Vagina (tissue), 2 donors: Measurements from ENCODE around the gene SNX24. TPM values are rescaled to one million over a fixed set of nuclear protein-coding genes. Genes with fewer than 3 reads are reported as not detected.

Experiments
- DNase-seq, 2 donors: peaks; one replicate each; pipeline ENCODE4 v3.0.0-alpha.2; 2017; ENCODE audit errors: extremely low spot score in 2 of 2
- H3K27ac ChIP-seq: fragments of 200-600 bp; sonication (generic); one replicate; pipeline ENCODE4 v1.5.1; 2019
- H3K27me3 ChIP-seq: fragments of 200-600 bp; sonication (generic); one replicate; pipeline ENCODE4 v1.5.1; 2019
- H3K36me3 ChIP-seq, 2 donors: fragments of 200-600 bp; sonication (generic); one replicate each; pipeline ENCODE4 v1.5.1; 2017 to 2019
- H3K4me1 ChIP-seq: fragments of 200-600 bp; sonication (generic); one replicate; pipeline ENCODE4 v1.5.1; 2019
- H3K4me3 ChIP-seq, 2 donors: fragments of 200-600 bp; sonication (generic); 1 replicate in 1 of 2; 2 replicates in 1 of 2; pipeline ENCODE4 v1.5.1; 2016 to 2019
- H3K9me3 ChIP-seq: fragments of 200-600 bp; sonication (generic); one replicate; pipeline ENCODE4 v1.5.1; 2019
- CTCF ChIP-seq, 3 experiments: fragments of 450-650 bp in 2 of 3; fragments of 200-600 bp in 1 of 3; sonication (generic) in 1 of 3; IDR thresholded peaks; one replicate each; pipeline ENCODE4 v1.5.1; 2017 to 2019; ENCODE audit warnings: antibody characterized with exemption in 3 of 3, mild to moderate bottlenecking in 2 of 3, moderate library complexity in 2 of 3
- POLR2A ChIP-seq, 2 donors: fragments of 450-650 bp; IDR thresholded peaks; one replicate each; pipeline ENCODE4 v1.6.1; 2017; ENCODE audit warnings: antibody characterized with exemption in 2 of 2, mild to moderate bottlenecking in 2 of 2, moderate library complexity in 2 of 2
- POLR2AphosphoS5 ChIP-seq, 2 donors: sonication (generic); formaldehyde crosslinking; IDR thresholded peaks; one replicate each; pipeline ENCODE4 v1.9.0; 2017; ENCODE audit warnings: antibody characterized with exemption in 2 of 2, mild to moderate bottlenecking in 2 of 2, low read depth in 1 of 2; ENCODE audit not compliant: insufficient read depth in 1 of 2
- intact Hi-C: fragments of 100-400 bp; cut with DNase I; formaldehyde crosslinking; loops from one replicate; pipeline ENCODE4 v1.15.1; 2023
- total RNA-seq: library from RNA; depleted of rRNA; stranded (reverse); fragments of >200 nt; gene quantifications from one replicate; pipeline ENCODE4 v1.2.3, GENCODE V29; 2016

Gene SNX24
- total RNA-seq, 1 donor from 2014 or later, result 19.4 TPM

DNA sequence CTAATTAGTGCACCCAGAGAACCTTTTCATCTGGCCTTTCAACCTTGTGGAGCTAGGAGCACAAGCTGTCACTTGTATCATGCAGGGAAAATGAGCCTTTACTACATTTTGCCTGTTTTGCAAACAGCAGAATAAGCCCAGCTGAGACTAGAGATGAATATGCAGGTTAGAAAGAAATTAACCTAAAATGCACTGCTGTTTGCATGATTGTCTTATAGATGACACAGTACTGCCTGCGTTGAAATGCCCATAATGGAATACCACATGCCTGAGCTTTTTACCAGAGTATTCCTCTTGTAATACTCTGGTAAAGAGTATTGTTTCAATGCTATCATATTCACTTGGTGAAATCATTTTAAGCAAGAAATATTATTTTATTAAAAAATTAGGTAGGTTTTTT, 90.7 kb downstream of the SNX24 start:
- H3K4me1 ChIP-seq, result peaks cover 9% of the 10 kb centered on the region
- intact Hi-C loops, result no loop called here

GRCh38 chr5:122937914-122938313, 92.5 kb downstream of the SNX24 start:
- H3K4me1 ChIP-seq, result peaks cover 15% of the 10 kb centered on the region
- intact Hi-C loops, result no loop called here
- DNase-seq, result no peak
- no peaks in the 10 kb centered on the region for H3K36me3 ChIP-seq
- H3K9me3 ChIP-seq, result no peaks in the 10 kb centered on the region
- TF ChIP-seq CTCF (IDR thresholded peaks at IDR 0.05), result no peak
- no peak for TF ChIP-seq POLR2A (IDR thresholded peaks at IDR 0.05)
- no peak for TF ChIP-seq POLR2AphosphoS5 (IDR thresholded peaks at IDR 0.05; ENCODE audit: insufficient read depth in 1 of 2, low read depth in 1 of 2)
- H3K27me3 ChIP-seq, result no peaks in the 10 kb centered on the region
- no peak overlapping the region for H3K4me3 ChIP-seq
- no peak overlapping the region for H3K27ac ChIP-seq

More for the DNA sequence above, 90.7 kb downstream of the SNX24 start:
- Histone ChIP-seq H3K9me3 (no peaks in the 10 kb centered on the region), H3K4me3 (no peak overlapping the region), H3K27ac (no peak overlapping the region), H3K27me3 (no peaks in the 10 kb centered on the region), H3K36me3 (no peaks in the 10 kb centered on the region)
- no peak for DNase-seq
- TF ChIP-seq POLR2A (IDR thresholded peaks at IDR 0.05) (no peak), POLR2AphosphoS5 (IDR thresholded peaks at IDR 0.05; ENCODE audit: insufficient read depth in 1 of 2, low read depth in 1 of 2) (no peak), CTCF (IDR thresholded peaks at IDR 0.05) (no peak)

- peaks cover 15% of the 10 kb centered on the region for H3K4me1 ChIP-seq
- no peak overlapping the region for H3K27ac ChIP-seq
- DNase-seq, result no peak
- TF ChIP-seq POLR2AphosphoS5 (IDR thresholded peaks at IDR 0.05; ENCODE audit: insufficient read depth in 1 of 2, low read depth in 1 of 2) (no peak), POLR2A (IDR thresholded peaks at IDR 0.05) (no peak), CTCF (IDR thresholded peaks at IDR 0.05) (no peak)
- H3K4me3 ChIP-seq, result no peak overlapping the region
- no peaks in the 10 kb centered on the region for H3K27me3 ChIP-seq
- H3K36me3 ChIP-seq, result no peaks in the 10 kb centered on the region
- no peaks in the 10 kb centered on the region for H3K9me3 ChIP-seq
- intact Hi-C loops, result no loop called here
Measured at GRCh38 chr5:122940890-122941289, 95.5 kb downstream of the SNX24 start.

DNA sequence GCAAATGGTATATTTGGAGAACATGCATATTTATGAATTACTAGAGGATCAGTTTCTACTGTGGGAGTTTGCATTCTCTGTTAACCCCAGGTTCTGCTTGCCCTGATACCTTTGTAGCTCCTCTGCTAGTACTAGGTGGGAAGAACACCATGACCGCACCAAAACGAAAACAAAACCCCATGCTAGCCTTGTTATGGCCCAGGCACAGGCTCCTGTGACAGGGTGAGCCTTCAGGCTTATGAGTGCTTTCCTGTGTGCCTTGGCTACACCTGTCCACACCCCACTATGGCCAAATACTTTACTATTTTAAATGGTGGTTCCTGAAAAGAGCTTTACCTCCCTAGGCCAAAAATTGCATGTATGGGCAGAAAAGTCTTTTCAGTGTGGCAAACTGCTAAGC, 96.3 kb downstream of the SNX24 start:
- TF ChIP-seq POLR2A (IDR thresholded peaks at IDR 0.05), result no peak
- peaks cover 15% of the 10 kb centered on the region for H3K4me1 ChIP-seq
- no peaks in the 10 kb centered on the region for H3K36me3 ChIP-seq
- intact Hi-C loops, result no loop called here
- H3K4me3 ChIP-seq, result no peak overlapping the region
- no peaks in the 10 kb centered on the region for H3K27me3 ChIP-seq
- H3K27ac ChIP-seq, result no peak overlapping the region
- H3K9me3 ChIP-seq, result no peaks in the 10 kb centered on the region
- DNase-seq, result no peak

- no peak for DNase-seq
- Histone ChIP-seq H3K4me3 (no peak overlapping the region), H3K27me3 (no peaks in the 10 kb centered on the region), H3K27ac (no peak overlapping the region), H3K36me3 (no peaks in the 10 kb centered on the region), H3K4me1 (peaks cover 15% of the 10 kb centered on the region), H3K9me3 (no peaks in the 10 kb centered on the region)
- intact Hi-C loops, result no loop called here
- TF ChIP-seq CTCF (IDR thresholded peaks at IDR 0.05) (no peak), POLR2AphosphoS5 (IDR thresholded peaks at IDR 0.05; ENCODE audit: insufficient read depth in 1 of 2, low read depth in 1 of 2) (no peak), POLR2A (IDR thresholded peaks at IDR 0.05) (no peak)
Measured at GRCh38 chr5:122942164-122942914, 96.9 kb downstream of the SNX24 start.
